Uterus (tissue), 2 donors: Measurements from ENCODE around the gene TMEM41A.

Experiments
- POLR2A ChIP-seq, 2 donors: fragments of 450-650 bp; IDR thresholded peaks; one replicate each; pipeline ENCODE4 v1.6.1; 2016; ENCODE audit warnings: antibody characterized with exemption in 2 of 2, mild to moderate bottlenecking in 1 of 2, moderate library complexity in 1 of 2
- TF ChIP-seq, protein P1 (sequence below), 4 experiments: fragments of 200-600 bp in 2 of 4; fragments of 450-650 bp in 2 of 4; sonication (generic) in 2 of 4; IDR thresholded peaks; one replicate each; pipeline ENCODE4 v1.5.1; 2016 to 2019; ENCODE audit warnings: antibody characterized with exemption in 4 of 4, mild to moderate bottlenecking in 2 of 4, moderate library complexity in 1 of 4

GRCh38 chr3:185479373-185479945 is 19.4 kb downstream of the TMEM41A start:
- TF ChIP-seq, protein P1, sequence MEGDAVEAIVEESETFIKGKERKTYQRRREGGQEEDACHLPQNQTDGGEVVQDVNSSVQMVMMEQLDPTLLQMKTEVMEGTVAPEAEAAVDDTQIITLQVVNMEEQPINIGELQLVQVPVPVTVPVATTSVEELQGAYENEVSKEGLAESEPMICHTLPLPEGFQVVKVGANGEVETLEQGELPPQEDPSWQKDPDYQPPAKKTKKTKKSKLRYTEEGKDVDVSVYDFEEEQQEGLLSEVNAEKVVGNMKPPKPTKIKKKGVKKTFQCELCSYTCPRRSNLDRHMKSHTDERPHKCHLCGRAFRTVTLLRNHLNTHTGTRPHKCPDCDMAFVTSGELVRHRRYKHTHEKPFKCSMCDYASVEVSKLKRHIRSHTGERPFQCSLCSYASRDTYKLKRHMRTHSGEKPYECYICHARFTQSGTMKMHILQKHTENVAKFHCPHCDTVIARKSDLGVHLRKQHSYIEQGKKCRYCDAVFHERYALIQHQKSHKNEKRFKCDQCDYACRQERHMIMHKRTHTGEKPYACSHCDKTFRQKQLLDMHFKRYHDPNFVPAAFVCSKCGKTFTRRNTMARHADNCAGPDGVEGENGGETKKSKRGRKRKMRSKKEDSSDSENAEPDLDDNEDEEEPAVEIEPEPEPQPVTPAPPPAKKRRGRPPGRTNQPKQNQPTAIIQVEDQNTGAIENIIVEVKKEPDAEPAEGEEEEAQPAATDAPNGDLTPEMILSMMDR (IDR thresholded peaks at IDR 0.05): no peak
- no peak for TF ChIP-seq POLR2A (IDR thresholded peaks at IDR 0.05)
